ENCODE data around the gene WDR45B. TPM values are rescaled to one million over a fixed set of nuclear protein-coding genes. Genes with fewer than 3 reads are reported as not detected.

The WDR45B gene
- total RNA-seq, 3 donors from 2014 or later: 74.2 to 118 (median 83.9) TPM

- Histone ChIP-seq H3K4me3 (no peak overlapping the region), H3K27me3 (no peaks in the 10 kb centered on the region), H3K9me3 (no peaks in the 10 kb centered on the region), H3K4me1 (no peaks in the 10 kb centered on the region), H3K36me3 (no peaks in the 10 kb centered on the region), H3K27ac (no peak overlapping the region)
- intact Hi-C loops (cut with DNase I; ENCODE audit: low total_unique reads): no loop called here
- TF ChIP-seq POLR2A (IDR thresholded peaks at IDR 0.05): no peak
- TF ChIP-seq CTCF (IDR thresholded peaks at IDR 0.05): no peak
- TF ChIP-seq POLR2AphosphoS5 (IDR thresholded peaks at IDR 0.05): no peak
- no peak for DNase-seq (ENCODE audit: low spot score in 2 of 2)
These were observed 17.6 kb upstream of the WDR45B start for GRCh38 chr17:82665891-82666290.

DNA sequence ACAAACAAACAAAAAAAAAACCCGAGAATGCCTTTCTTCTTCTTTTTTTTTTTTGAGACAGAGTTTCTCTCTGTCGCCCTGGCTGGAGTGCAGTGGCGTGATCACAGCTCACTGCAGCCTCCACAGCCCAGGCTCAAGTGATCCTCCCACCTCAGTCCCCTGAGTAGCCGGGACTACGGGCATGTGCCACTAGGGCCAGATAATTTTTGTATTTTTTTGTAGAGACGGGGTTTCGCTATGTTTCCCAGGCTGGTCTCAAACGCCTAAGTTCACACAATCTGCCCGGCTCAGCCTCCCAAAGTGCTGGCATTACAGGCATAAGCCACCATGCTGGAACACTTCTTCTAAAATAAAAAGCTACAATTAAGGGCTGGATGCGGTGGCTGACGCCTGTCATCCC, 17.0 kb upstream of the WDR45B start:
- intact Hi-C loops (cut with DNase I; ENCODE audit: low total_unique reads): no loop called here
- DNase-seq (ENCODE audit: low spot score in 2 of 2): no peak
- no peaks in the 10 kb centered on the region for H3K27me3 ChIP-seq
- H3K4me3 ChIP-seq: no peak overlapping the region
- H3K36me3 ChIP-seq: no peaks in the 10 kb centered on the region
- no peak for TF ChIP-seq POLR2AphosphoS5 (IDR thresholded peaks at IDR 0.05)
- no peak for TF ChIP-seq CTCF (IDR thresholded peaks at IDR 0.05)
- no peak for TF ChIP-seq POLR2A (IDR thresholded peaks at IDR 0.05)
- H3K4me1 ChIP-seq: no peaks in the 10 kb centered on the region
- H3K9me3 ChIP-seq: no peaks in the 10 kb centered on the region
- H3K27ac ChIP-seq: no peak overlapping the region

DNA sequence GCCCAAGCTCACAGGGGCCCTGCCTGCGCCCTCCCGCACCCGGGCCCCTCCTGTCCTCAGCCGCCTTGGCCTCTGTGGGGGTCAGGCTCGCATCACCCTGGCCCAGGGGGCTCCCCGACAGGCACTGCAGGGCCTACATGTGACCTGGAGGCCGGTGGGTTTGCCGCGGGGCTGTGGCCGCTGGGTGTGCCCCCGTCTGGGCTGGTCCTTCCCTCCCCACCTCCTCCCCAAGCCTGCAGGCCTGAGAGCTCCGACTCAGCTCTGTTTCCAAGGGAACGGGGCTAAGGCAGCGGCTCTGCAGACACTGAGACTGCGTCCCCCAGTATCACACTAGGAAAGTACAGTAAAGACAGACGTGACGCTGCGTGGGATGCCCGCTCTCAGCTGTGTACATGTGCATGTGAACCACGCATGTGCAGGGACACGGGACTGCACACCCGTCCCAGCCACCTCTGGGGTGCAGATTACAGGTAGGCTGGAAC, 16.5 kb upstream of the WDR45B start:
- Histone ChIP-seq H3K27me3 (no peaks in the 10 kb centered on the region), H3K4me3 (no peak overlapping the region), H3K27ac (no peak overlapping the region), H3K36me3 (no peaks in the 10 kb centered on the region), H3K4me1 (no peaks in the 10 kb centered on the region), H3K9me3 (no peaks in the 10 kb centered on the region)
- intact Hi-C loops (cut with DNase I; ENCODE audit: low total_unique reads): no loop called here
- no peak for DNase-seq (ENCODE audit: low spot score in 2 of 2)
- no peak for TF ChIP-seq CTCF (IDR thresholded peaks at IDR 0.05)
- no peak for TF ChIP-seq POLR2A (IDR thresholded peaks at IDR 0.05)
- TF ChIP-seq POLR2AphosphoS5 (IDR thresholded peaks at IDR 0.05): no peak

DNA sequence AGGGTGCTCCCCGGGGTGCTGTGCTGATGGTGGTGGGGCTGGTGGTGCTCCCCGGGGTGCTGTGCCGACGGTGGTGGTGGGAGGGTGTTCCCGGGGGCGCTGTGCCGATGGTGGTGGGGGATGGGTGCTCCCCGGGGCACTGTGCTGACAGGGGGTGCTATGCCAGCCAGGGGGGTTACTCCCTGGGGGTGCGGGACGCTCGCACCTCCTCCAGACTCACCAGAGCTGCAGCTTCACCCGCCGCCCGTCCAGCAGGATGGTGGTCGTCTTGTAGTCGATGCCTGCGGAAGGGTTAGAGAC, 16.0 kb upstream of the WDR45B start:
- Histone ChIP-seq H3K9me3 (no peaks in the 10 kb centered on the region), H3K36me3 (no peaks in the 10 kb centered on the region), H3K27me3 (no peaks in the 10 kb centered on the region), H3K4me1 (no peaks in the 10 kb centered on the region), H3K27ac (no peak overlapping the region), H3K4me3 (no peak overlapping the region)
- TF ChIP-seq POLR2AphosphoS5 (IDR thresholded peaks at IDR 0.05): no peak
- TF ChIP-seq POLR2A (IDR thresholded peaks at IDR 0.05): no peak
- TF ChIP-seq CTCF (IDR thresholded peaks at IDR 0.05): no peak
- DNase-seq (ENCODE audit: low spot score in 2 of 2): no peak
- intact Hi-C loops (cut with DNase I; ENCODE audit: low total_unique reads): no loop called here

- no peak for DNase-seq (ENCODE audit: low spot score in 2 of 2)
- Histone ChIP-seq H3K27ac (no peak overlapping the region), H3K4me3 (no peak overlapping the region), H3K27me3 (no peaks in the 10 kb centered on the region), H3K36me3 (no peaks in the 10 kb centered on the region), H3K4me1 (no peaks in the 10 kb centered on the region), H3K9me3 (no peaks in the 10 kb centered on the region)
- TF ChIP-seq CTCF (IDR thresholded peaks at IDR 0.05) (no peak), POLR2A (IDR thresholded peaks at IDR 0.05) (no peak)
- intact Hi-C loops (cut with DNase I; ENCODE audit: low total_unique reads): no loop called here
These were observed 15.4 kb upstream of the WDR45B start for GRCh38 chr17:82663381-82664275.

Data from breast epithelium (tissue), 4 donors.